HG03342 (cell line): Measurements from ENCODE around the gene KRT1.
"Not testable (repeated sequence)": the region's sequence is repeated elsewhere in the genome, so short reads cannot be mapped to it uniquely, and the experiment has no call there.

ENCODE experiments used
- ATAC-seq: cut with Tn5 transposase; IDR thresholded peaks from one replicate; pipeline ENCODE4 v1.9.1; 2021; ENCODE audit warnings: mild to moderate bottlenecking, moderate library complexity; ENCODE audit not compliant: unreplicated experiment

KRT1 gene

DNA sequence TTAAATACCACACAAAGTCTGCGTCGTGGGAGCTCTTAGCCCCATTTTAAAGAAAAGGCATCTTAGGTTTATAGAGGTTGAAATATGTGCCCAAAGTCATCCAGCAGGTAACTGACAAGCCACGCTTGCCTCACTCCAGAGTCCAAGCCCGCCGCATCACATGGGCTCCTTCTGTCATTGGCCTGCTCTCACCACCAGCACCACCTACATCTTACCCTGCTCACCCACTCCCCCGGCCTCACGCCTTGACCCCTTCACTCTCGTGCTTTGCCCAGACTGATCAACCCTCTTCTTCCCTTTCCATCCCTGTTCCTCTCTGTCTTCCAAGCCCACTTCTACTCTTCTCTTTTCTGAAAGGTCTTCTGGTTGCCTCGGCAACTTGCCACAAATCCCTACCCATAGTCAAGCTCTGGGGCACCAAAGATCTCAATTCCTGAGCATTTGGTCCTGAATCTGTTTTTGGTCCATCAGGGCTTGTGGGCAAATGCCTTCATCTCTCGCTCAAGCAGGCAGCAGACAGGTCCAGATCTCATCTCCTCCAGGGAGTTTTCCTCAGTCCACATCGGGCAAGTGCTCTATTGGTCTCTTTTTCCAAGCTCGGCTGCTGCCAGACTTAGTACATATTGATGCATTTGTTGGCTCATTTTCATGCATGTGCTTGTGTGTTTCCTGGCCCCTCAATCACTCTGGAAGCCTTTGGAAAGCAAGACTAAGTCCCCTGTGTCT, 3.5 kb upstream of the KRT1 start:
- ATAC-seq, result no peak

DNA sequence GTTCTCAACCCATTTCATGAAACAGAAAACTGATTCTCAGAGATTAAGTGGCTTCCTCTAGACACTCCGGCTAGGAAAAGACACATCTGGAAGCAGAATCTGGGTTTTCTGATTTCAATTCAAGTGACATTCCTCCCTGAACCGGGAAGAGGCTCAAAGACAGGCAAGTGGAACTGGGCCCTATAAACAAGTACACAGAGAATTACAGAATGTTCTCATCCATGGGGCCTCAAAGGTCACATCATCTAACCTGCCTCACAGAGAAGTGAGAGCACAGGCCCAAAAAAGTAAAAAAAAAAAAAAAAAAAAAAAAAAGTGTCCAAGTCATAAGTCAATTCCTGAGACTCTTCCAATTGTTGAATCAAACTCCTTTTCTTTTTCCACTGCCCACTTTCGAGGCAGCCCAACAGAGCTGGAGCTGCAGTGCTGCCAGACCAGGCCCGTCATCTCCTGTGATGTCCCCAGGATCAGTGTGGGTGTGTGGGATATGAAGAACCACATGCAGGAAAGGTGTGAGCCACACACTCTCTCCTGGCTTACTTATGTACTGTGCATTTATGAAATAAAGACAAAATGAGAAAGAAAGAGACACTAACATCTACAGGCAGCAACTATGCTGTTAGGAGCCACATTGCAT, 2.8 kb upstream of the KRT1 start:
- no peak for ATAC-seq

DNA sequence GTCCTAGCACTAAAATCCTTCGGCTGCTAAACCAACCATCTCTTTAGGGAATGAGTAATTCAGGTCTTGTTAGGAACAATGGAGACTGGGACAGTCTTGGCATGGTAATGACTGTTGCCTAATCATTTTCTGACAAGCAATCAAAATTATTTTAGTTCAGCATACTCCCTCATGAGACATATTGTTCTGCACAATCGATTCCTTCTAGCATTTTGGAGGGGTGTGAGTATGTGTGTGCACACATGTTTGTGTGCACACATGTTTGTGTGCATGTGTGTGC, 2.1 kb upstream of the KRT1 start:
- no peak for ATAC-seq

DNA sequence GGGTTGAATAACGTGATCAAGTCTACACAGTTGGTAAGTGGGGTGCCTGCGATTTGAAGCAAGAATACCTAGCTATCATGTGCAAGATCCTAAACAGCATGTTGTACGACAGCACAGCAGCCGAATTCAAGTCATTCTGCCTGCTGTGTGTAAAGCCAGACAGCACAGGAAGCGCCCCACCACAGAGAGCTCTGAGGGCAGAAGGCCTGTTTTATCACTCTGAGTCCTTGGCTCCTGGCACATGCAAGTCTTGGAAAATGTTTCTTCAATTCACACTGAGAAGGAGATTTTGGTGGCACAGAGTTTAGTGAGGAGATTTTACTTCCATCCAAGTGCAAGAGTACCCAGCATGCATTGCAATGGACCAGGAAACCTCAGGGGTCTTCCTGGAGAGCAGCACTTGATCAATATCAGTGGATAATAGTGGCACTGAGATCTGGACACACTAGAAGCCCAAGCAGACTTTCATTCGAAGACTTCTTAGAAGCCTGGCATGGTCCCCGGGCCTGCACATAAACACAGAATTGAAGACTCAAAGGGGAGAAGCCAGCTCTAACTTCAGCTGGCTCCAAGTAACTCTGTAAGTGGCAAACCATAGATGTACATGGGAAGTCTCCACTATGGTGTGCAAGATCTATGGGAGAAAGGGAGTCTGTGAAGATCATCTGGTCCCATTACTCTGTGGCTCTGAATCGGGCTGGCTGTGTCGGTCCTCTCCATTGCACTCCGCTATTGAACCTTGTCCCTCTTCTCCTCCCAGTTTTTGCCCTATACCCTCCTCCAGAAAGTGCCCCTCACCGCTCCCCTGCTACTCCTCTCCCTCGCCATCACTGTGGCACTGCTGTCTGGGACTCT, 1.5 kb upstream of the KRT1 start:
- no peak for ATAC-seq

DNA sequence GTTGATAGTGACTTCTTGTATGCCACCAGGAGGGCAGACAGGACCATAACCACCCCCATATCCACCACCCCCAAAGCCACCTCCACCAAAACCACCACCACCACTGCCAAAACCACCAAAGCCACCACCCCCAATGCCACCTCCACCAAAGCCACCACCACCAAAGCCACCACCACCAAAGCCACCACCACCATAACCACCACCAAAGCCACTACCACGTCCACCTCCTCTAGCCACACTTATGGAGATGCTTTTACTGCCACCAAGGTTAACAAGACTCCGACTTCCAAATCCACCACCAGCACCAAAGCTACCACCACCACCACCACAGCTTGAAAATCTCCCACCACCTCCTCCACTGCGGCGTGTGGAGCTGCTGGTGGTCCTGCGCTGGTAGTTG, 332 bp downstream of the KRT1 start:
- ATAC-seq, result no peak

DNA sequence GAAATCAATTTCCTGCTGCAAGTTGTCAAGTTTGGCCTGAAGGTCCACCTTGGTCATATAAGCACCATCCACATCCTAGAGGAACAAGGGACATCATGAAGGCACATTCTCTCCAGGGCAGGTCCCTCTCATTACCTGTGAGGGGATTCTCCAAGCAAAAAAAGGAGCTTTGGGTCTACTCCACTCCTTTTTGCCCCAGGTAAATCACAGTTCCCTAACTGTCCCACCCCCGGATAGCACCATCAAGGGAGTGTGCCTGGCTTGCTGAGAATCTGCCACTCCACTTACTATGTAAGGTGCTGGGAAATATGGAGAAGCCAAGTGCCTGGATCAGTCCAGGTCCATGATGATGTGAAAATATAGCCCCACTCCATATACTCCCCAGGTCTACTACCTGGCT, 2.5 kb downstream of the KRT1 start:
- no peak for ATAC-seq

DNA sequence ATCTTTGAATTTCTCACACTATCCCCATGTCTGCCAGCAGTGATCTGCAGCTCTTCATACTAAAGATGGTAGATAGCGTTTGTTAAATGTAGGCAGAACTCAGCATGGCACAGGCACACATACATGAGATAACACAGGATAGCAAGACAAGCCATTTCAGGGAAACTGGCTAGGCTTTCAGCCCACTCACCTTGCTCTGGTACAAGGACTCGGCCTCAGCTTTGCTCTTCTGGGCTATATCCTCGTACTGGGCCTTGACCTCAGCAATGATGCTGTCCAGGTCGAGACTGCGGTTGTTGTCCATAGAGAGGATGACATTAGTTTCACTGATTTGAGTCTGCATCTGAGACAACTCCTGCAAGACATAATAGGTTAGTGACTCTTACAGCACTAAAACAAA, 3.1 kb downstream of the KRT1 start:
- no peak for ATAC-seq

DNA sequence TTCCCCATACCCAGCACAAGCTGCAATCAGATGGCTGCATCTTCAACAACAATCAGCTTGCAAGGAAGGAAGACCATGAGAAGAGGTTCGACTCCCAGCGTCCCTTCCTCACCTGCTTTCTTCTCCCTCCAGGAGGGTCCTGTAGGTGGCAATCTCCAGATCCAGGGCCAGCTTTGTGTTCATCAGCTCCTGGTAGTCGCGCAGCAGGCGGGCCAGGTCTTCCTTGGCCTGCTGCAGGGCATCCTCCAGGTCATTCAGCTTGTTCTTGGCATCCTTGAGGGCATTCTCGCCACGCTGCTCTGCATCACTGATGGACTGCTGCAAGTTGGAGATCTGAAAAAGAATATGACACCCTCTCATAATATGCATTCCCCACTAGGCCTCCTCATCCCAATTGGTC, 4.0 kb downstream of the KRT1 start:
- no peak for ATAC-seq

DNA sequence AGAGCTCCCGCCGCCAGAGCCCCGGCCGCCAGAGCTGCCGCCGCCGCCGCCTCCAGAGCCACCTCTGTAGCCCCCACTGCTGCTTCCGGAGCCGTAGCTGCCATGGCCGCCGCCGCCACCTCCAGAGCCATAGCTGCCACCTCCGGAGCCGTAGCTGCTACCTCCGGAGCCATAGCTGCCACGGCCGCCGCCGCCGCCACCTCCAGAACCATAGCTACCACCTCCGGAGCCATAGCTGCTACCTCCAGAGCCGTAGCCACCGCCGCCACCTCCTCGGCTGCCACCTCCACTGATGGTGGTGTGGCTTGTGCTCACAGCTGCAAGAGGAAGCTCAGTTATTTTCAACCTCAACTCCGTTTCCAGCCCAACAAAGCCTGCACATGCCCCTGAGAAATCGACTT, 4.9 kb downstream of the KRT1 start:
- ATAC-seq, result no peak

DNA sequence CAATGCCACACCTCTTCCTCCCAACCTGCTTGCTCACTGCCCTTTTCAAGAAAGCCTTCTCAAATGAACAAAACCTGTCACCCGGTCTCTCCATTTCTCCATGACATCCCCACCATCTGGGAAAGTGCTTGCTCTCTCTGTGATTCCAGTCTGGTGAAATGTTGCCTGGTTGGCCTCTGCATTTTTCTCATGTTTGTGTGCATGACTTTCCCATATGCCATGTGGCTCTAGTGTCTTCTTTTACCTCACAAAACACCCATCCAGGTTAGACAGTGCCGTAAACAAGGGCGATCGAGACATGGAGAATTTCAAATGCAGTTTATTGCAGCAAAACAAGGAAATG, 5.8 kb downstream of the KRT1 start:
- no peak for ATAC-seq

DNA sequence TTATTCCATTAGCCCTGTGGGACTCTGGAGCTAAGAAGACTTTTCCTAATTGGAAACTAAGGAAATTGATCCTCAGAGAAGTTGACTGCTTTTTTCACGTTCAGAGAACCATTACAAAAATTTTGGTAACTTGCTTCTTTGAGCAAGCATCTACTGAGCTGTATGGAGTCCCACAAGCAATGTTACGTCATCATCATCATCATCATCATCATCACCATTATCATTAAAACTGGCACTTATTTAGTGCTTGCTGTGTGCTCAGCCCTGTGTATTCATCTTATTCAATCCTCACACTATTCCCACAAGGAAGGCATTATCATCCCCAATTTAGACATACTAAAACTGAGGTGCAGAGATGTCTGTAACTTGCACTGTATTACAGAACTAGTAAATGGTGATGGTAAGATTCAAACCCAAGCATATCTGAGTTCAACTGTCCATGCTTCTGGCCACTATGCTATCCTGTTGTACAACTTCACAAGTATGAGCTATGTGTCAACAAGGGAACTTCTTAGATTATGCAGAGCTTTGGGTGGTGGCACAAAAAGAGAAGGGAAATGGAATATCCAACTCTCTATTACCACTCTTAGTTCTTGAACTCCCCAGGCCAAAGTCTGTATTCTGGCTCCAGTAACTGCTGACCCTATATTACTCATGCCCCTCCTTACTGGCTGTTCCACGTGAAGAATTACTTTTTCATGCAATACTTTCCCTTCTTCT, 6.3 kb downstream of the KRT1 start:
- ATAC-seq, result no peak

DNA sequence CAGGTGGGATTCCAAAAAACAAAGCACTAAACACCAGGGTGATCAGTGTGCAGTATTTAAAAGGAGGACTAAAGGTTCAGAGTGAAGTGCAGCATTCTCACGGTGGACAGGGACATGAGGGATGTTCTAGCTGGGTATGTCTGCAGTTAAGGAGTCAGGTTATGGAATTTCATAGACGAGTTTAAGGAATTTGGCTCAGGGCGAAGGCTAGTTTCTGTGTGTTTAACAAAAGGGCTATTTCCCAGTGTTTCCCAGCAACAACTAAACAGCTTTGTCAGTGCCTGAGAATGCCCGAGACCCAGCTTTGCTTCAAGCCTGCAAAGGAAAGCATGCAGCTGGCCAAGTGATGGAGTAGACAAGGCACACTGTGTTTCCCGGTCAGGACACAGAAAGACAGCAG, 7.0 kb downstream of the KRT1 start:
- no peak for ATAC-seq

DNA sequence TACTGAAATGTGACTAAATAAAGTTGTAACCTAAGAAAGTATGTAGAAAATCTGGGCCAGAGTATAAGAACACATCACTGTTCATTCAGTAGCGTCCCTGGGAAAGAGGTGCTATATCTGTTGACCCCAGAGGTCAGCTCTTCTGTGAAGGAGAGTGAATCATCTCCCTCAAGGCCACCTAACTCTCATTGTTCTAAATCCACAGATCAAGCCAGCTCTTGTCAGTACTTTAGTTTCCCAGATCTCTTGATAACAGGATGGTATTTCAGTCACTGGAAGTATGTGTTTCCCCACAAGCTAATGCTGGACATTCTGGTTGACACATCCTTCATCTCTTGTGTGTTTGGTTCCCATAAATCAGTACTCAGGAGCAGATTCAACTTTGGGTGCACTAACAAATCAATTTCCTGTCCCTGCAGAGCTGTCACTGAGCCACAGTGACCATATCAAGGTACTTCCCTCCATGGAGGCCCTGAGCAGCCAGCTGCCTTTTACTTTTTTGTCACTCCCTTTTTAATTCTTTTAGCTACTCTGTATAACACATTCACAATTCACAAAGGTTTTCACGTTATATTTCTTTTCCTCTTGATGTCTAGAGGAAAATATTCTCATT, 7.8 kb downstream of the KRT1 start:
- no peak for ATAC-seq

DNA sequence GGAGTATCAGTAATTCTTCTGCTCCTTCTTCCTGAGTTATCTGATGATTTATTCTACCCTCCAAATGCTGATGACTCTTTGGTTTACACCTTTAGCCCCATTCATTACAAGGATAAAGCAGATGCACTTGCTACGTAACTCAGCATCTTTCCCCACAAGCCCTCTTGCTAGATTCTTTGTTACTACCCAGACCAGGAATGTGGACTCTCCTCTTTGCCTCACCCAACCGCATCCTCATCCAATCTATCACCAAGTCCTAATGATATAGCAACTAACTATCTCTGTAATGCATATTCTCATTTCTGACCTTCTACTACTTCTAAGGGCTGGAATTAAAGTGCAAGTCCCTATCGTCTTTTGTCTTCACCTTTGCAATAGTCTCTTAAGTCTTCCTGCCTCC, 9.2 kb downstream of the KRT1 start:
- ATAC-seq, result no peak

DNA sequence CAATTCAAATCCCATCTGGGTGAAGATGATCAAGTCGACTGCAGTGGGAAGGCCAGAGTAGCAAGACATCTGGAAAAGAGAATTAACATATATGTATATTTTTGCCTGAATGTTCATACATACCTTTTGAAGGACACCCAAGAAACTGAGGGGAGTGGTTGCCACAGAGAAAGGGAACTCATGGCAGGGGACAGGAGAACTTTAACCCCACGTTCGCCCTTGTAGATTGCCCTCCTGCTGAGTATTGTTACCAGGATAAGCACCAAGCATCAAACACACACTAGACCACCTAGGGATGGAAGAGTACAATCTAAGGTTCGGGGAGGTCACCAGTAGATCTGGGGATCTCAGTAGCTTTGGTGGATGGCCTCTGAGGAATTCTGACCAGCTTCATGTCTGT, 9.7 kb downstream of the KRT1 start:
- no peak for ATAC-seq

DNA sequence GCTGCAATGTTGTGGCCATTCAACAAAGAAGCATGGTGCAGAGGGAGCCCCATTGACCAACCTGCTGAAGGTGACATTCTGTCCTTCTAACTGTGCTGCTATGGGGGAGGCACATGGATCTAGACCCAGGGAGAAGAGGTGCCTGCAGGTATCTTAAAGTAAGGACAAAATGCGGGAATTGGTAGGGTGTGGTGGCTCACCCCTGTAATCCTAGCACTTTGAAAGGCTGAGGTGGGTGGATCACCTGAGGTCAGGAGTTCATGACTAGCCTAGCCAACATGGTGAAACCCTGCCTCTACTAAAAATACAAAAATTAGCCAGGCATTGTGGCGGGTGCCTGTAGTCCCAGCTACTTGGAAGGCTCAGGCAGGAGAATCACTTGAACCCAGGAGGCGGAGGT, 10.3 kb downstream of the KRT1 start:
- not testable (repeated sequence) for ATAC-seq

DNA sequence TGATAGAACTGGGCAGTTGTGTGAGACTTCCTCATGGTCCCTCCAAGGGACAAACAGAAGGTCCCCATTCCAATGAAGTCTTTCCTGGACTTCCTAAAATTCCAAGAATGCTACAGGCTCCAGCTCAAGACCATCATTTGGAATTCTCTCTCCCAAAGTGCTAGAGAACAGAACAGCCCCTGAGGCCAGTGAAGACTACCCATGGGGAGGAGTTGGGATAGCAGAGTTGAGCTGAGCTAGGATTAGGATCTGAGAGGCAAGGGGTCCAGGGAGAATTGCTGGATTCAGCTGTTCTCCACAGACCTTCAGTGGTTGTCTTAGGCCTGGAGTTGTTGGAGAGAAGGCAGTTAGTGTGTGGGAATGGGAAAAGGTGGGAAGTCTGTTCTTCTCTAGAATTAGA, 10.8 kb downstream of the KRT1 start:
- no peak for ATAC-seq

DNA sequence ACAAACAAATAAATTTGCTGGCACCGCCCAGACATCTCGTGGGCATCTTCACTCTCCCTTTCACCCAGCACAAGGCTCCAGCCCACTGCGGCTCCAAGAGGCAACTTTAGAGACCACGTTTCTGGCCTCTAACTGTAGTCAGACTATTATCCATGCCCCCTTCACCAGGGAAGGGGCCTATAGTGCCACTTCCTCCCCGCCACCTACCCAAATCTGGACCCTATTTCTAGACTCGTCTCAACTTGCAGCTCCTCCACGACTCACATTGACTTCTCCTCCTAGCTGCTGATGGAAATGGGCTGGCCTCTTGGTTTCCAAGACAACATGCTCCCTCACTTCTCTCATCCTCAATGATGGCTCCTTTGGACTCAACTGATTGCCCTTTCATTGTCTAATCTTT, 12.3 kb downstream of the KRT1 start:
- no peak for ATAC-seq

DNA sequence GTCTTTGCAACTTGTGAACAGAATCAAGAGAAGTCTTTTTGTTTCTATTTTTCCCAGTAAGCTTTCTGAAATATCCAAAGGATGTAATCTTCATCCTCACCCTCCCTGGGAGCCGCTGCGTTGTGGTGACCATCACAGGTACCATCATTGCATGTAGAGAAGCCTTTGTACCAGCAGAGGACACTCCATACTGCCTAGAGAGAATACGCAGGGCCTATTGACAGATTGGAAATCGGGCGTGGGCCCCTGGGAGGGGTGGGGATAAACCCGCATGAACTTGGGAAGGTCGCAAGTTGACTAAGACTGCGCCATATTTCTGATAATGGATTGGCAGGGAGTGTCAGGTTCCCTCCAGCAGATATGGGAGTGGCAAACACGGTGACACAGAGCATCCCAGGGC, 12.7 kb downstream of the KRT1 start:
- ATAC-seq, result no peak

DNA sequence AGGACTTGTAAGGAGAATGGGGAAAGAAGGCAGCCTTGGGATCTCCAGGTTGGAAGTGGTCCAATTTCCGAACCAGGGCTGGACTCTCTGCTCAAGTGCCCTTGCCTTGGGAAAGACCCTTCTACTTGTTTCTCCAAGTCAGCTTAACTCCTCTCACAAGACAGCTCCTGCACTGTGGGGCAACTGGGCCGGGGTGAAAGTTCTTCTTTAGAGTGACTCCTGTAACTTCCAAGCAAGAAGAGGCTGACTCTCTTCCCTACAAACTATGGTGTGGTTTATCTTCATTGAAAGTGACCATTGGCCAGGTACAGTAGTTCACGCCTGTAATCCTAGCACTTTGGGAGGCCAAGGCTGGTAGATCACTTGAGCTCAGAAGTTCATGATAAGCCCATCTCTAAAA, 13.7 kb downstream of the KRT1 start:
- no peak for ATAC-seq

DNA sequence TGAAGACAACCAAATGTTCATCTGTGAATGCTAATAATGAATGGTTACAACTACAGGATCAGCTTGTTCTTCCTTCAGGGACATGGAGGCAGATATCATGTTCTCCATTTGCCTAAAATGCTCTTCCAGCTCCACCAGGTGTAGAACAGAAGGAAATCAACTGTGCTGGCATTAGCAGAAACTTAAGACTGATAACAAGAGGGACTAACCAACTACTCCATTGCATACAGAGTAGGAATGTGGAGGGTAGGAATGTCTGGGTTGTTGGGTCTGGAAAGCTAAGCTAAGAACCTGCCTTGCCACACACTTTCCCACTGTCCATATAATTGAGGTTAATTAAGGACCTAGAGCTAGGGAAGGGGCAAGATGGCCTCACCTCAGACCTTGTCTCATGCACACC, 16.8 kb downstream of the KRT1 start:
- ATAC-seq, result no peak

DNA sequence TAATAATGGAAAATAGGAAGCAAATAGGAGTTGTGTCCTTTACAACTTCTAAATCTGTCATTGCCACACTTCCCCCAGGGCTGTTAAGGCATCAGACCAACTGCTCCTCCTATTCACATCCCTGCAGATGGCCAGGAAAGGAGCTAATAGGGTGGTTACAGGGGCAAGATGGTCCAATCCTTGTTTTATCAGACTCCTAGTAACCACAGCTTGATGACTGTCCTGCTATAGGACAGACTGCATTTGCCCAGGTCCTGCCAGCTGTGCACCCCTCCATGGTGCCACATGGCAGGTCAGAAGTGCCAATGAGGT, 17.3 kb downstream of the KRT1 start:
- ATAC-seq, result no peak
